Islet precursor cell (in vitro differentiated cells): ENCODE data around the gene CH25H.
"Not testable (repeated sequence)": the region's sequence is repeated elsewhere in the genome, so short reads cannot be mapped to it uniquely, and the experiment has no call there.

Experiments used
- DNase-seq: peaks from one replicate; pipeline ENCODE4 v3.0.0-alpha.2; 2018

CH25H gene

GRCh38 chr10:89191301-89191700 lies 15.8 kb downstream of the CH25H start:
- not testable (repeated sequence) for DNase-seq

- no peak for DNase-seq
These were observed 17.8 kb downstream of the CH25H start for GRCh38 chr10:89189211-89189734.

- no peak for DNase-seq
These were observed 21.5 kb downstream of the CH25H start for GRCh38 chr10:89185658-89186057.

GRCh38 chr10:89184638-89185037 lies 22.5 kb downstream of the CH25H start:
- no peak for DNase-seq

- DNase-seq, result no peak
These were observed 23.5 kb downstream of the CH25H start for GRCh38 chr10:89183571-89183970.

- DNase-seq, result no peak
These were observed 24.2 kb downstream of the CH25H start for GRCh38 chr10:89182894-89183293.

GRCh38 chr10:89175816-89176215 lies 31.3 kb downstream of the CH25H start:
- DNase-seq, result no peak

- DNase-seq, result no peak
These were observed 34.0 kb downstream of the CH25H start for GRCh38 chr10:89173075-89173474.

- DNase-seq, result no peak
These were observed 35.1 kb downstream of the CH25H start for GRCh38 chr10:89171996-89172395.

- no peak for DNase-seq
These were observed 35.7 kb downstream of the CH25H start for GRCh38 chr10:89171263-89171872.

- DNase-seq, result not testable (repeated sequence)
These were observed 38.7 kb downstream of the CH25H start for GRCh38 chr10:89168354-89168900.

- DNase-seq, result no peak
These were observed 39.2 kb downstream of the CH25H start for GRCh38 chr10:89167915-89168314.

GRCh38 chr10:89165923-89166322 lies 41.2 kb downstream of the CH25H start:
- no peak for DNase-seq

- no peak for DNase-seq
These were observed 42.2 kb downstream of the CH25H start for GRCh38 chr10:89164920-89165319.

- DNase-seq, result no peak
These were observed 43.0 kb downstream of the CH25H start for GRCh38 chr10:89164080-89164479.

- DNase-seq, result no peak
These were observed 43.7 kb downstream of the CH25H start for GRCh38 chr10:89163265-89163995.

- DNase-seq, result no peak
These were observed 44.5 kb downstream of the CH25H start for GRCh38 chr10:89162596-89162995.

GRCh38 chr10:89160339-89160738 lies 46.8 kb downstream of the CH25H start:
- no peak for DNase-seq

- DNase-seq, result no peak
These were observed 47.4 kb downstream of the CH25H start for GRCh38 chr10:89159761-89160160.

GRCh38 chr10:89159316-89159715 lies 47.8 kb downstream of the CH25H start:
- DNase-seq, result no peak

GRCh38 chr10:89158446-89158845 lies 48.7 kb downstream of the CH25H start:
- no peak for DNase-seq

- DNase-seq, result no peak
These were observed 50.8 kb downstream of the CH25H start for GRCh38 chr10:89156161-89156835.
